Measurements from ENCODE around the gene NR2F1.

GRCh38 chr5:93586736-93587596 is 3.9 kb downstream of the NR2F1 start:
- TF ChIP-seq CTCF (IDR thresholded peaks at IDR 0.05) (no peak), POLR2A (IDR thresholded peaks at IDR 0.05) (no peak)
